Memory B cell (primary cell): ENCODE data around the gene PAX2.

Experiments
- ATAC-seq: fragments of 150-1000 bp; cut with Tn5 transposase; 2 replicates; pipeline ENCODE4 v1.10.0; 2021; ENCODE audit warnings: low read depth, mild to moderate bottlenecking, moderate library complexity
- DNase-seq, 2 donors: peaks; one replicate each; pipeline ENCODE4 v3.0.0; 2022; ENCODE audit warnings: low spot score in 2 of 2
- H3K27ac Mint-ChIP-seq: one replicate; pipeline ENCODE4 v1.8.0; 2022; ENCODE audit warnings: mild to moderate bottlenecking, moderate library complexity, mixed read lengths
- H3K27me3 Mint-ChIP-seq: one replicate; pipeline ENCODE4 v1.8.0; 2022; ENCODE audit warnings: mixed read lengths
- H3K36me3 Mint-ChIP-seq: one replicate; pipeline ENCODE4 v1.8.0; 2022; ENCODE audit warnings: mild to moderate bottlenecking, mixed read lengths
- H3K4me1 Mint-ChIP-seq: one replicate; pipeline ENCODE4 v1.8.0; 2022; ENCODE audit warnings: mixed read lengths
- H3K4me3 Mint-ChIP-seq: one replicate; pipeline ENCODE4 v1.8.0; 2022; ENCODE audit warnings: mild to moderate bottlenecking, moderate library complexity, mixed read lengths
- H3K9me3 Mint-ChIP-seq: one replicate; pipeline ENCODE4 v1.8.0; 2022; ENCODE audit warnings: mixed read lengths

PAX2 gene

DNA sequence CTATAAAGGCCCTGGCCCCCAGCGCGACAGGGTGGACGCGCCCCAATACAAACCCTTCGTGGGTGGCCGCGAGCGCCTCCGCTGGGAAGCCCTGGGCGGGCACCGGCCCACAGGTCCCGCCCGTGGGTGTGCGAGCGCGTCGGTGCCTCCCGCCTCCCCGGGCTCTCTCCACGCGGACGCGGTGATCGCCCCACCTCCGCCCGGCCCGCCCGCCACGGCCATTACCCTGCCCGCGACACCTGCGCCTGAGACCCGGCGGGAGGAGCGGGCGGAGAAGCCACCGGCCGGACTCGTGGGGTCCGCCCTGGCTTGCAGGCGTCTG, 81.2 kb downstream of the PAX2 start:
- Mint-ChIP-seq H3K9me3 (no peaks in the 10 kb centered on the region), H3K4me3 (peak overlapping the region; percentile 71), H3K27ac (no peak overlapping the region), H3K4me1 (peaks cover 26% of the 10 kb centered on the region), H3K27me3 (peaks cover 49% of the 10 kb centered on the region), H3K36me3 (peaks cover 4% of the 10 kb centered on the region)
- peak; percentile 11 for ATAC-seq
- DNase-seq = no peak

DNA sequence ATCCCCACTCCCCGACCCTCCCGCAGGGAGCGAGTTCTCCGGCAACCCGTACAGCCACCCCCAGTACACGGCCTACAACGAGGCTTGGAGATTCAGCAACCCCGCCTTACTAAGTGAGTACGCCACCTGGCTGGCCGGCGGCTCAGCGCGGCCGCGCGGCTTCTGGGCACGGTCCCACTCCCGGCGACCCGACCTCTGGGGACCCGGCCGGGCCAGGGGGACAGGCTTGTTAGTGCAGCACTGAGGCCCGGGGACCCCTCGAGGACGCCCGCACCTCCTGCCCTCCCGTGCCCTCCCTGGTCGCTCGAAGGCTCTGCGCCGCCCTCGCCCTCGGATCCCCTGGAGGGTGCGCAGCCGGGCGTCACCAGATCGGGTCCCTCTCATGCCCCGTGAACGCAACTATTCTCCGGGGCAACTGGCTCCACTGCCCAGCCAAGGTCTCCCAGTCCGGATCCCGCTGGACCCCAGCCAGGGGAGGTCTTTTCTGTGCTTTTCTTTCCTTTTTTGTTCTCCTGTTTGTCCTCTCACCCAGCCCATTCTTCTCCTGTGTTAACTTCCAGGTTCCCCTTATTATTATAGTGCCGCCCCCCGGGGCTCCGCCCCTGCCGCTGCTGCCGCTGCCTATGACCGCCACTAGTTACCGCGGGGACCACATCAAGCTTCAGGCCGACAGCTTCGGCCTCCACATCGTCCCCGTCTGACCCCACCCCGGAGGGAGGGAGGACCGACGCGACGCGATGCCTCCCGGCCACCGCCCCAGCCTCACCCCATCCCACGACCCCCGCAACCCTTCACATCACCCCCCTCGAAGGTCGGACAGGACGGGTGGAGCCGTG, 81.8 kb downstream of the PAX2 start:
- ATAC-seq = peak; percentile 56
- peaks cover 26% of the 10 kb centered on the region for H3K4me1 Mint-ChIP-seq
- H3K4me3 Mint-ChIP-seq = peak overlapping the region; percentile 71
- no peak overlapping the region for H3K27ac Mint-ChIP-seq
- peaks cover 4% of the 10 kb centered on the region for H3K36me3 Mint-ChIP-seq
- H3K27me3 Mint-ChIP-seq = peaks cover 54% of the 10 kb centered on the region
- peak; percentile 36 to 59 for DNase-seq
- no peaks in the 10 kb centered on the region for H3K9me3 Mint-ChIP-seq

DNA sequence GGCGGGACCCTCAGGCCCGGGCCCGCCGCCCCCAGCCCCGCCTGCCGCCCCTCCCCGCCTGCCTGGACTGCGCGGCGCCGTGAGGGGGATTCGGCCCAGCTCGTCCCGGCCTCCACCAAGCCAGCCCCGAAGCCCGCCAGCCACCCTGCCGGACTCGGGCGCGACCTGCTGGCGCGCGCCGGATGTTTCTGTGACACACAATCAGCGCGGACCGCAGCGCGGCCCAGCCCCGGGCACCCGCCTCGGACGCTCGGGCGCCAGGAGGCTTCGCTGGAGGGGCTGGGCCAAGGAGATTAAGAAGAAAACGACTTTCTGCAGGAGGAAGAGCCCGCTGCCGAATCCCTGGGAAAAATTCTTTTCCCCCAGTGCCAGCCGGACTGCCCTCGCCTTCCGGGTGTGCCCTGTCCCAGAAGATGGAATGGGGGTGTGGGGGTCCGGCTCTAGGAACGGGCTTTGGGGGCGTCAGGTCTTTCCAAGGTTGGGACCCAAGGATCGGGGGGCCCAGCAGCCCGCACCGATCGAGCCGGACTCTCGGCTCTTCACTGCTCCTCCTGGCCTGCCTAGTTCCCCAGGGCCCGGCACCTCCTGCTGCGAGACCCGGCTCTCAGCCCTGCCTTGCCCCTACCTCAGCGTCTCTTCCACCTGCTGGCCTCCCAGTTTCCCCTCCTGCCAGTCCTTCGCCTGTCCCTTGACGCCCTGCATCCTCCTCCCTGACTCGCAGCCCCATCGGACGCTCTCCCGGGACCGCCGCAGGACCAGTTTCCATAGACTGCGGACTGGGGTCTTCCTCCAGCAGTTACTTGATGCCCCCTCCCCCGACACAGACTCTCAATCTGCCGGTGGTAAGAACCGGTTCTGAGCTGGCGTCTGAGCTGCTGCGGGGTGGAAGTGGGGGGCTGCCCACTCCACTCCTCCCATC, 82.7 kb downstream of the PAX2 start:
- Mint-ChIP-seq H3K4me1 (peaks cover 26% of the 10 kb centered on the region), H3K36me3 (peaks cover 4% of the 10 kb centered on the region), H3K27me3 (peaks cover 55% of the 10 kb centered on the region), H3K4me3 (peak overlapping the region; percentile 71), H3K27ac (peak overlapping the region; percentile 33), H3K9me3 (no peaks in the 10 kb centered on the region)
- DNase-seq (peak in 1 of 2 donors; percentile 41), ATAC-seq (peak; percentile 28)

DNA sequence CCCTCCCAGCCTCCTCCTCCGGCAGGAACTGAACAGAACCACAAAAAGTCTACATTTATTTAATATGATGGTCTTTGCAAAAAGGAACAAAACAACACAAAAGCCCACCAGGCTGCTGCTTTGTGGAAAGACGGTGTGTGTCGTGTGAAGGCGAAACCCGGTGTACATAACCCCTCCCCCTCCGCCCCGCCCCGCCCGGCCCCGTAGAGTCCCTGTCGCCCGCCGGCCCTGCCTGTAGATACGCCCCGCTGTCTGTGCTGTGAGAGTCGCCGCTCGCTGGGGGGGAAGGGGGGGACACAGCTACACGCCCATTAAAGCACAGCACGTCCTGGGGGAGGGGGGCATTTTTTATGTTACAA, 83.3 kb downstream of the PAX2 start:
- H3K27ac Mint-ChIP-seq = peak overlapping the region; percentile 33
- peak; percentile 32 for ATAC-seq
- H3K36me3 Mint-ChIP-seq = peaks cover 4% of the 10 kb centered on the region
- H3K27me3 Mint-ChIP-seq = peaks cover 54% of the 10 kb centered on the region
- no peaks in the 10 kb centered on the region for H3K9me3 Mint-ChIP-seq
- DNase-seq = no peak
- H3K4me3 Mint-ChIP-seq = peak overlapping the region; percentile 71
- H3K4me1 Mint-ChIP-seq = peaks cover 26% of the 10 kb centered on the region

DNA sequence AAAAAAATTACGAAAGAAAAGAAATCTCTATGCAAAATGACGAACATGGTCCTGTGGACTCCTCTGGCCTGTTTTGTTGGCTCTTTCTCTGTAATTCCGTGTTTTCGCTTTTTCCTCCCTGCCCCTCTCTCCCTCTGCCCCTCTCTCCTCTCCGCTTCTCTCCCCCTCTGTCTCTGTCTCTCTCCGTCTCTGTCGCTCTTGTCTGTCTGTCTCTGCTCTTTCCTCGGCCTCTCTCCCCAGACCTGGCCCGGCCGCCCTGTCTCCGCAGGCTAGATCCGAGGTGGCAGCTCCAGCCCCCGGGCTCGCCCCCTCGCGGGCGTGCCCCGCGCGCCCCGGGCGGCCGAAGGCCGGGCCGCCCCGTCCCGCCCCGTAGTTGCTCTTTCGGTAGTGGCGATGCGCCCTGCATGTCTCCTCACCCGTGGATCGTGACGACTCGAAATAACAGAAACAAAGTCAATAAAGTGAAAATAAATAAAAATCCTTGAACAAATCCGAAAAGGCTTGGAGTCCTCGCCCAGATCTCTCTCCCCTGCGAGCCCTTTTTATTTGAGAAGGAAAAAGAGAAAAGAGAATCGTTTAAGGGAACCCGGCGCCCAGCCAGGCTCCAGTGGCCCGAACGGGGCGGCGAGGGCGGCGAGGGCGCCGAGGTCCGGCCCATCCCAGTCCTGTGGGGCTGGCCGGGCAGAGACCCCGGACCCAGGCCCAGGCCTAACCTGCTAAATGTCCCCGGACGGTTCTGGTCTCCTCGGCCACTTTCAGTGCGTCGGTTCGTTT, 83.9 kb downstream of the PAX2 start:
- peak; percentile 9 for ATAC-seq
- DNase-seq = no peak
- peak overlapping the region; percentile 33 for H3K27ac Mint-ChIP-seq
- H3K4me1 Mint-ChIP-seq = peaks cover 26% of the 10 kb centered on the region
- H3K4me3 Mint-ChIP-seq = peak overlapping the region; percentile 71
- no peaks in the 10 kb centered on the region for H3K9me3 Mint-ChIP-seq
- H3K27me3 Mint-ChIP-seq = peaks cover 54% of the 10 kb centered on the region
- peaks cover 4% of the 10 kb centered on the region for H3K36me3 Mint-ChIP-seq

DNA sequence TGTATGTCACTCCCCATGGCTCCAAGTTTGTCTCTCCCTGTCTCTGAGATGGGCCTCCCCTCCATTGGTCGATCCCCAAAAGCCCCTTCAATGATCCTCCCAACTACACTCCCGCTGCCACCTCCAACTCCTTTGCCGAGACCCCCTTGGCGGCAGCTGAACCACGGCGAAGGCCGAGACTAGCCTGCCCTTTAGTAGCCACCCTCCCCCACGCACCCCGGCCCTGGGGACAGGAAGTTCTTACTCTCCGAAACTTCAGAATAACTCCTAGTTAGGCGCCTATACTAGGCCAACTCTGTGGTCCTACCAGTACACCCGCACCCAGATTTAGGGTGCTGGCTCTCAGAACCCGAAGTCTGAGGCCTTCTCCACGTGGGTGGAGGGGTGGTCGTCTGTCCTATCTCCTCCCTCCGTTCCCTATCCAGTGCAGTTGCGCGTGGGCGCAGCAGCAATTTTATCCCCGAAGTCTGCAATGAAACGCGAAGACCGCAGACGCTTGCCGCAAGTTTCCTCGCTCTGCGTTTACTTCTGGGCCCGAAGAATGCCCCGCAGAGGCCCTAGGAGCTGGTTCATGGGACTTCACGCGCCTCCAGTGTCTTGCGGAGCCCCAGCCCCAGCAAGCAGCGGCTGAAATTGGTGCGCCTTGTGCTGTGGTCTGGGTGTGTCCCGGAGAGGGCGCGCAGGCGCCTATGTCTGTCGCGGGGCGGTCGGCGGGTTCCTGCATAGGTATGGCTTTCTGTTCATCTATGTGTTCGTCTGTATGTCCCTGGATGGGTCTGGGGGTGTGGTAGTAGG, 84.7 kb downstream of the PAX2 start:
- H3K9me3 Mint-ChIP-seq = no peaks in the 10 kb centered on the region
- H3K4me1 Mint-ChIP-seq = peaks cover 26% of the 10 kb centered on the region
- DNase-seq = no peak
- peak overlapping the region; percentile 75 for H3K4me3 Mint-ChIP-seq
- H3K36me3 Mint-ChIP-seq = peaks cover 4% of the 10 kb centered on the region
- ATAC-seq = no peak
- peak overlapping the region; percentile 21 for H3K27ac Mint-ChIP-seq
- H3K27me3 Mint-ChIP-seq = peaks cover 57% of the 10 kb centered on the region

DNA sequence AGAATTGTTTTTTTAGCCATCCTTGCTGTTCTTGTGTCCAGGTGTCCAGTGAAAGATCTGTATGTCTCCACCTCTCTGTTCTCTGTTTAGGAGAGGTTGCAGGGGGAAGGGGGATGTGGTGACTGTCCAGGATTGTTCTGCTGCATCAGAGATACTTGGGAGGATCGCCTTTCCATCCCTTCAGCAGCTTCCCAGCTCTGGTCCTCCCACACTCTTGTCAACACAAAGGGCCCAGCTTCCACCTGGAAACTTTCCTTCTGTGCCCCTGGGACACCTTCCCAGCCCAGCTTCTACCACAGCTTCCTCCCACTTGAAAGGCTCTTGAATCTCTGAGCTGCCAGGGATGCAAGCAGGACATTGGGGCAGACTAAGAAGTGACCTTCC, 85.3 kb downstream of the PAX2 start:
- ATAC-seq (no peak), DNase-seq (no peak)
- H3K9me3 Mint-ChIP-seq = no peaks in the 10 kb centered on the region
- peaks cover 53% of the 10 kb centered on the region for H3K27me3 Mint-ChIP-seq
- peaks cover 23% of the 10 kb centered on the region for H3K4me1 Mint-ChIP-seq
- H3K27ac Mint-ChIP-seq = no peak overlapping the region
- no peak overlapping the region for H3K4me3 Mint-ChIP-seq
- H3K36me3 Mint-ChIP-seq = peaks cover 4% of the 10 kb centered on the region

DNA sequence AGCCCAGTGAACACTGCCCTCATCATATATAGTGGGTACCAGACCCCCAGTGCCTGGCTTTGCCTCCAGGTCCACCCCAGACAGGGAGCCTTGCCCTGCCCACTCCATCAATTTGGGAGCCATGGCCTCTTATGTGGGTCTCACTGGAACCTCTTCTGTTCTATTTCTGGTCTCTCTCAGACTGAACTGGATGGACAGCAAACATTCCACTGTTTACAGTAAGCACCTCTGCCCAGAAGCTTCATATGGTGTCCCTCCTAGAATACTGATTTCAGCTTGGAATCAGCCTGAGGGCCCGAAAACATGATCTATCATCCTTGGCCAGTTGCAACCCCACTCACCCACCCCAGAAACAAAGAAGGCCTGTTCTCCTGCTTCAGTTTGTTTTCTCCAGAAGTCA, 86.4 kb downstream of the PAX2 start:
- H3K27me3 Mint-ChIP-seq = peaks cover 51% of the 10 kb centered on the region
- H3K9me3 Mint-ChIP-seq = no peaks in the 10 kb centered on the region
- H3K4me3 Mint-ChIP-seq = no peak overlapping the region
- H3K27ac Mint-ChIP-seq = no peak overlapping the region
- ATAC-seq (no peak), DNase-seq (no peak)
- H3K36me3 Mint-ChIP-seq = peaks cover 4% of the 10 kb centered on the region
- peaks cover 20% of the 10 kb centered on the region for H3K4me1 Mint-ChIP-seq

DNA sequence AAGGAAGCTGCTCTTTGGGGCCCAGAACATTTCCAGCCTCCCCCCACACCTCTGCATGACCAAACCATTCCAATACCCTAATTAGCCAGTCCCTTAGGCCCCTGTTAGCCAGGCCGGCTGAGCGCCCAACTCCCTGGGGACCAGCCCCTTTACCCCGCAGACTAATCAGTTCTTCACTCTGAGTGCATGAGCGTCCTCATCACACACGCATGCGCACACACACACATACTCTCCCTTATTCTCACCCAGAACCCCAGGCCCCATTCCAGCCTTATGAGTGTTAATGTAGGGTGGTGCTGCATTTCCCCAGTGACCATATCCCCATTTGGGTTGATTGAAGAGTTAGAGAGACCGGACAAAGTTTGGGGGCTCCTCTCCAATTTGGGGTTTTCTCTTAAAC, 90.4 kb downstream of the PAX2 start:
- peaks cover 1% of the 10 kb centered on the region for H3K36me3 Mint-ChIP-seq
- no peaks in the 10 kb centered on the region for H3K9me3 Mint-ChIP-seq
- H3K27ac Mint-ChIP-seq = no peak overlapping the region
- DNase-seq (no peak), ATAC-seq (no peak)
- no peaks in the 10 kb centered on the region for H3K4me1 Mint-ChIP-seq
- peaks cover 33% of the 10 kb centered on the region for H3K27me3 Mint-ChIP-seq
- no peak overlapping the region for H3K4me3 Mint-ChIP-seq

DNA sequence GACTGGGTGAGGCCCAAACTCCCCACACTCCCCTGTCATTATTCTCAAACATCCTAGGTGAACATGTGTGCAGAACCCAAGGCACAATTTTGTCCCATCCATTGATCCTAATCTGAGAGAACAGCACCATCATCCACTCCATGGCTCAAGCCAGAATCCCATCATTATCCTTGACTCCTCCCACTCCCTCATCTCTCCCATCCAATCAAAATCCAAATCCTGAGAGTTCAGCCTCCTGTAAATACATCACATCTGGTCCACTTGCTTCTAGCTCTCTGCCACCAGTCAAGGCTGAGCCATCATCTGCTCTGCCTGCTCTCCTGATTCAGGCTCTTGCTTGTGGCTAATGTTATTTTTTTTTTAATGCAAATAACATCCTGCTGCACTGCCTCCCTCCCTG, 91.5 kb downstream of the PAX2 start:
- H3K9me3 Mint-ChIP-seq = no peaks in the 10 kb centered on the region
- no peak overlapping the region for H3K27ac Mint-ChIP-seq
- H3K4me3 Mint-ChIP-seq = no peak overlapping the region
- H3K36me3 Mint-ChIP-seq = no peaks in the 10 kb centered on the region
- DNase-seq = no peak
- peaks cover 23% of the 10 kb centered on the region for H3K27me3 Mint-ChIP-seq
- no peak for ATAC-seq
- no peaks in the 10 kb centered on the region for H3K4me1 Mint-ChIP-seq

DNA sequence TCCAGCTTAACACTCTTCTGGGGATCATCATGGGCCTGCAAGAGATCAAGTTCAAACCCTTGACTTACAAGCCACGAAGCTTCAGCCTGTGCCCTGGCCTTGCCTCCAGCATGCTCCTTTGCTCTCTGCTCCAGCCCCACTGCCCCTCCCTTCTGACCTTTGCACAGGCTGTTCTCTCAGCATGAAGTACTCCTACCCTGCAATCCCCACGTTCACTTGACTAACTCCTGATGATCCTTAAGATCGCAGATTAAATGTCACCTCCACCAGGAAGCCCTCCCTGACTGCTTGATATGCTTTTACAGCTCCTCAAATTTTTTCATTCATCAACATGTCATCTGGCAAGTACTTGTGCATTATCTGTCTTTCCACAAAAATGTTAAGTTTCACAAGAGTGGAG, 91.9 kb downstream of the PAX2 start:
- Mint-ChIP-seq H3K36me3 (no peaks in the 10 kb centered on the region), H3K27me3 (peaks cover 20% of the 10 kb centered on the region), H3K9me3 (no peaks in the 10 kb centered on the region), H3K4me3 (no peak overlapping the region), H3K27ac (no peak overlapping the region), H3K4me1 (no peaks in the 10 kb centered on the region)
- no peak for ATAC-seq
- DNase-seq = no peak

DNA sequence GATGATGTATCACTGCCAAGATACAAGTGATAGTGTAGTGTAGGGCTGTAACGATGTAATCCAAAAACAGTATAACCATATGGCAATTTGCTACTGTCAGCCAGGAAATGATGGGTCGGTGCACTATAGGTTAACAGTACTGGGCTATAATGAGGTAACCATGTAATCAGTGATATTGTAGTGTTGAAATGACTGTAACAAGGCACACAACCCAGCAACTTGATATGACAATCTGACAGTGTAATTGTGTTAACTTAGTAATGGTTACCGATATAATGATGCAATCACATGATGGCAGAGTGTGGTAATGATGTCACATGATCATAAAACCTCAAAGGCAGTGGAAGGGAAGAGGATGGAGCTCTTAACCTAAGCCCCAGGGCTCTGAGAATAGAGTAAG, 93.6 kb downstream of the PAX2 start:
- H3K9me3 Mint-ChIP-seq = no peaks in the 10 kb centered on the region
- no peaks in the 10 kb centered on the region for H3K4me1 Mint-ChIP-seq
- H3K27ac Mint-ChIP-seq = no peak overlapping the region
- no peak for DNase-seq
- H3K4me3 Mint-ChIP-seq = no peak overlapping the region
- ATAC-seq = no peak
- H3K27me3 Mint-ChIP-seq = peaks cover 9% of the 10 kb centered on the region
- H3K36me3 Mint-ChIP-seq = no peaks in the 10 kb centered on the region

DNA sequence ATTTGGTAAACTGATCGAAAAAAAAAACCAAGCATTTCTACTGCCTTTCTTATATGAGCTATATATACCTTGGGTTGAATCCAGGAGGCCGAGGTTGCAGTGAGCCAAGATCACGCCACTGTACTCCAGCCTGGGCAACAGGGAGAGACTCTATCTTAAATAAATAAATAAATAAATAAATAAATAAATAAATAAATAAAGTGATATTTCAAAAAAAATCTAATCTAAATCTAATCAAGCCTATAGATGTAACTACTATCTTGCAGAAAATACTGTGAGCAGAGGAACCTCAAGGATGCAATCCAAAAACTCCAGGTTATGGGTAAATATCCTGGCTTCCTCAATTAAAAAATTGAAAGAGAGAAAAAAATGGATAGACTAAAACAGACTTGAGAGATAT, 96.1 kb downstream of the PAX2 start:
- Mint-ChIP-seq H3K4me3 (no peak overlapping the region), H3K27ac (no peak overlapping the region), H3K9me3 (no peaks in the 10 kb centered on the region), H3K4me1 (no peaks in the 10 kb centered on the region), H3K27me3 (peaks cover 4% of the 10 kb centered on the region), H3K36me3 (no peaks in the 10 kb centered on the region)
- no peak for DNase-seq
- no peak for ATAC-seq
